GM21576 (cell line): Measurements from ENCODE around the gene INPP5D.

Experiments
- ATAC-seq: cut with Tn5 transposase; IDR thresholded peaks from one replicate; pipeline ENCODE4 v1.9.1; 2021; ENCODE audit warnings: mild to moderate bottlenecking, moderate library complexity; ENCODE audit not compliant: unreplicated experiment

INPP5D gene

GRCh38 chr2:233203060-233203459 lies 142.9 kb downstream of the INPP5D start:
- ATAC-seq = no peak

DNA sequence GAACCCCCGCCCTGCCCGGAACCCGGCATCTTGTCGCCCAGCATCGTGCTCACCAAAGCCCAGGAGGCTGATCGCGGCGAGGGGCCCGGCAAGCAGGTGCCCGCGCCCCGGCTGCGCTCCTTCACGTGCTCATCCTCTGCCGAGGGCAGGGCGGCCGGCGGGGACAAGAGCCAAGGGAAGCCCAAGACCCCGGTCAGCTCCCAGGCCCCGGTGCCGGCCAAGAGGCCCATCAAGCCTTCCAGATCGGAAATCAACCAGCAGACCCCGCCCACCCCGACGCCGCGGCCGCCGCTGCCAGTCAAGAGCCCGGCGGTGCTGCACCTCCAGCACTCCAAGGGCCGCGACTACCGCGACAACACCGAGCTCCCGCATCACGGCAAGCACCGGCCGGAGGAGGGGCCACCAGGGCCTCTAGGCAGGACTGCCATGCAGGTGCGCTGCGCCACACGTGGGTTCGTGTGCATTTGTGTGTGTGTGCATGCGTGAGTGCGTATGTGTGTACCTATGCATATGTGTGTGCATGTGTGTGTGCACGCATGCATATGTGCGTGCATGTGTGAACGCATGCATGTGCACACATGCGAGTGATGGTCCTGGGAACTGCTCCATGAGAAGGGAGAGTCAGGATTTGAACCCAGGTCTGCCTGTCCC lies 144.3 kb downstream of the INPP5D start:
- no peak for ATAC-seq

- ATAC-seq = no peak
Measured at GRCh38 chr2:233208382-233209116, 148.4 kb downstream of the INPP5D start.

- no peak for ATAC-seq
Measured at GRCh38 chr2:233209117-233209532, 149.0 kb downstream of the INPP5D start.

DNA sequence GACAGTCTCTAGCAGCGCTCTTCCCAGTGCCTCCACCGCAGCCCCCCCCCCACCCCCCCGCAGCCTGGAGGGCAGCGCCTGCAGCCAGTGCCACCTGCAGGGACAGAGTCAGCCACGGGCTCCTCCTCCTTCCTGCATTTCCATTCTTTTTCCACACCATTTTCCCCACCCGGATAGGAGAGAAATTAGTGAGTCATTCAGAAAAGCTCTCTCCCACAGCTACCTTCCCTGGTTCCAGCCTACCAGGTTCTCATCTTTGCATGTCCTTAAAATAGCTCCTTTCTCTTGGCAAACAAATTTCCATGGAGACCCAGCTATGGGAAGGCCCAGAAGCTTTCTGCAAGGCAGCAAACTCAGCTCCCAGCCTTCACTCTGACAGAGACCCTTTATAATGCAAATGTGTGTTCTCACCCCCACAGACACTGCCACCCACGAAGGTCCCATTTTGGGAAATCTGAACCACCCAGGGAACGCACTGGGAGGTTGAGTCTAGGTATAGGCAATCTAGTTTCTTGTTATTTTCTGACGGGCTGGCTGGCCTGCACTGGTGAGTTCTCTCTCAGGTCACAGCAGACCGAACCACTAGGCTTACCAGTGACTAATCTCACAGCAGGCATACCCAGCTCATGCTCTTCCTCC lies 149.5 kb downstream of the INPP5D start:
- ATAC-seq = no peak

DNA sequence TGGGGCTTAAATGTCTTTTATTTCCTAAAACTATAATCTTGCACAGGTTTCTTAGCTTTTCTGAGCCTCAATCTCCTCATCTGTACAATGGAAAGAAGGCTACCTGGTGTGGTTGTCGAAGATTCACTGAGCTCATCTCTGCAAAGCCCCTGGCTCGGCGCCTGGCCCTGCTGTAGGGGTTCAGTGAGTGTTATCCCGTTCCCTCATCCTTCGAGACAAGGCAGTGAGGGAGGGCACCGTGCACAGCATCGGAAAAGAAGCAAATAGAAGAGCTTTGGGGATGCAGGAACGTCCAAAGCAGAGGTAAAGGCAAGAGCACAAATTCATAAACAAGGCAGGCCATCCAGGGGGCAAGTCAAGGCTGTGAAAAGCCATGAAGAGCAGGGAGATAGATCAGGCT lies 150.1 kb downstream of the INPP5D start:
- ATAC-seq = no peak

DNA sequence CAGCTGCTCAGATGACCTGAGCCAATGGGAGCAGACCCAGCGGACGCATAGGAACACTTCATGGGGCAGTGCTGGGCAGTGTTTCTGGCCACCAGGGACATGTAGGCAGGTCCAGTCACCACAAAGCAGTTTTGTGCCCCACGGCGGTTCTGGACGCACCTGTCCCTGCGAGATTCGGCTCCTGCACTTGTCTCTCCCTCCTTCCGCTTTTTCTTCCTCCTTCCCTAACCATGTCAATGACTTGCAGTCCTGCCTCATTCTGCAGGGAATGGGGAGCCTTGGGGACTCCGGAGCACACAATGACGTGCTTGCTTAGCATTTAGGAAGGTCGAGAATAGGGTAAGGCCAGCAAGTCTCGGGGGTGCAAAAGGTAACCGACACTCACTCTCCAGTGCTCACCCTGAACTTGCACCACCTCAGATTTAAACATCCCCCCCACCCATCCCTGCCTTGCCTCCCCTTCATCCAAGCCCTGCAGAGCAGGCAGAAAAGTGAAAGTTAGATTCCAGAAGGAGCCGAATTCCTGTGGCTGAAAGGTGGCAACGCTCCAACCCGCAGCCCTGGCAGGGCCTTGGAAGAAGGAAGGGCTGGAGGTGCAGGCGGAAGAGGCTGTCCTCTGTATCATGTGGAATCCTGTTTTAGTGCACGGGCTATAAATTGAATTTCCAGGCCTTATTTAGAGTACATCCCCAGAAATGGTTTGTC lies 150.9 kb downstream of the INPP5D start:
- no peak for ATAC-seq

- ATAC-seq = no peak
Measured at GRCh38 chr2:233211548-233211895, 151.4 kb downstream of the INPP5D start.

DNA sequence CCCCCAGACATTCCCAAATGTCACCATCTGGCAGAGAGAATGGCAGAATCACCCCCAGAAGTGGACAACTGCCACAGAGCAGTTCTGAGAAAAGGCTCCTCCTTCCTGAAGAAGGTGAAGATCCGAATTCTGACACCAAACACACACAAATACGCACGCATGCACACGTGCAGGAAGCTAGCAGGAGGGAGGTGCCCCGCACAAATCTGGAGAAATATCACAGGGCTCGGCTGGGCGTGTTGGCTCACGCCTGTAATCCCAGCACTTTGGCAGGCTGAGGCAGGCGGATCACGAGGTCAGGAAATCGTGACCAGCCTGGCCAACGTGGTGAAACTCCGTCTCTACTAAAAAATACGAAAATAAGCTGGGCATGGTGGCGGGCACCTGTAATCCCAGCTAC lies 152.9 kb downstream of the INPP5D start:
- ATAC-seq = no peak

DNA sequence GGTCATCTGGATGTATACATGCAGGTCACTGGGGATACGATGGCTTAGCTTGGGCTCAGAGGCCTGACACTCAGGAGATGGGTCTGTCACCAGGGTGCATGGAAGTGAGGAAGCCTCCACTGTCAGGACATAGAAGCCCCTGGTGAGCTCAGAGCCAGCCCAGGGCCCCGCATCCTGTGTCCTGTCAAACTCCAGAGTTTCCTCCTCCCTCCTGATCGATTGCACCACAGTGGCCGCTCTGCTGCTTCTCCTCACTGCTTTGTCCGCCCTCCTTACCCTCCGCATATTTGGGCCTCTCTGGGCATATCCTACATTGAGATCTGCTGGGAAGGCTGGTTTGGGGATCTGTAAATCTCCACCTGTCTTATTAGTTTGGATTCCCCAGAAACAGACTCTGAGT lies 153.8 kb downstream of the INPP5D start:
- ATAC-seq = no peak

DNA sequence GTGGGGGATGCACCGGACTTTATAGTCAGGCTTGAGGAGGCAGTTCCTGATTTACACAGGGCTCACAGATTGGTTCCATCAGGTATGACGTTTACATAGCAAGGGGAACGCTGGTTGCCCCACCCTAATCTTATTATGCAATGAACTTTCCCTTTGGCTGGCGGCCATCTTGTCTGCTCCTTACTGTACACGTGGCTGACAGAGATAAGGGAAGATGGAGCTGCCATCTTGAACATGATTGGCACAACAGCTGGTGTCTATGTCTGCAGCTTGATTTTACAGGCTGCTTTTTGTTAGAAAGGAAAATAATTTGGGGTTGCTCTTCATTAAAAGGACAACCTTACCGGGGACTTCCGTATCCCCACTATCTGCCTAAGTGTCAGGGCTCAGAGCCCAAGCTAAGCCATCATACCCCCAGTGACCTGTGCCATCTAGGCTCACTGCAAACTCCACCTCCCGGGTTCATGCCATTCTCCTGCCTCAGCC lies 157.8 kb downstream of the INPP5D start:
- no peak for ATAC-seq

DNA sequence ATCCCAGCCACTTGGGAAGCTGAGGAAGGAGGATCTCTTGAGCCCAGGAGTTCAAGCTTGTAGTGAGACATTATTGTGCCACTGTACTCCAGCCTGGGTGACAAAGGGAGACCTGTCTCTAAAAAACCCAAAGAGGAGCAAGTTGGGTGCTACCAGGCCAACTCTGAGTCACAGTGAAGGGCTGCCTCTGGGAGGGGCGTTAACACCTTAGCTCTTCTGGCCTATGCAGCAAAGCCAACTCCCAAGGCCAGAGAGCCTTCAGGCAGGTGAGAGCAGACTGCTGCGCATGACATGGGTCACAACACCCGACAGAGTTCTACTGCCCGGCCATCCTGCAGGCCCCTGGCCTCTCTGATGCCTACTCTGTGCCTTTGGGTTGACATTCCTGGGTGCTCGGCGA lies 158.7 kb downstream of the INPP5D start:
- ATAC-seq = no peak

DNA sequence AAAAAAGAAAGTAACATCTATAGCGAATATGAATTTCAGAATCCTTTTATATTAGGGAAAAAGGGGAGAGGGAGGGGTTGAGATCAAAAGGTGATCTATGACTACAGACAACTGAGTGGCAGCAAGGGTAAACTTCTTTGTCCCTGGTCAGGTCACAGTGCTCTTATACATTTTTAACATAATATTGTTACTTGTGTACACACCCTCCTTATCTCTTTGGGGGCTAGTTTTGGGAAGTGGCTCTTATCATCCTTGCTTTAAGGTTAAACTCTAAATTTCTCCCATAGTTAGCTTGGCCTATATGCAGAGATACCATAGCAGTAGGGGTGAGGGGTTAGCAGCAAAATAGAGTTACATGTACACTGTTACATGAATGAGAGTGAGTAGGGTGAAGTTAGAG lies 159.7 kb downstream of the INPP5D start:
- no peak for ATAC-seq

DNA sequence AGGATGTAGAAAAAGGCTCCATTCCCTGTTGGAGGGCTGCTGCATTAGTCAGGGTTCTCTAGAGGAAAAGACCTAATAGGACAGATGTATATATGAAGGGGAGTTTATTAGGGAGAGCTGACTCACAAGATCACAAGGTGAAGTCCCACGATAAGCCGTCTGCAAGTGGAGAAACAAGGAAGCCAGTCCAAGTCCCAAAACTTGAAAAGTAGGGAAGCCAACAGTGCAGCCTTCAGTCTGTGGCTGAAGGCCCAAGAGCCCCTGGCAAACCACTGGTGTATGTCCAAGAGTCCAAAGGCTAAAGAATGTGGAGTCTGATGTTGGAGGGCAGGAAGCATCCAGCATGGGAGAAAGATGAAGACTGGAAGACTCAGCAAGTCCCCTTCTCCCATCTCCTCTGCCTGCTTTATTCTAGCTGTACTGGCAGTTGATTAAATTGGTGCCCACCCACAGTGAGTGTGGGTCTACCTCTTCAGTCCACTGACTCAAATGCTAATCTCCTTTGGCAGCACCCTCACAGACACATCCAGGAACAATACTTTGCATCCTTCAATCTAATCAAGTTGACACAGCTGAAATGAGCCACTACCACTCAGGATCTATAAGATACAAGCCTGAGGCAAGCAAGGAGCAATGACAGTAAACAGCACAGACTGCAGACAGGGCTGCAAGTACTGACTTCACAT lies 161.4 kb downstream of the INPP5D start:
- no peak for ATAC-seq

DNA sequence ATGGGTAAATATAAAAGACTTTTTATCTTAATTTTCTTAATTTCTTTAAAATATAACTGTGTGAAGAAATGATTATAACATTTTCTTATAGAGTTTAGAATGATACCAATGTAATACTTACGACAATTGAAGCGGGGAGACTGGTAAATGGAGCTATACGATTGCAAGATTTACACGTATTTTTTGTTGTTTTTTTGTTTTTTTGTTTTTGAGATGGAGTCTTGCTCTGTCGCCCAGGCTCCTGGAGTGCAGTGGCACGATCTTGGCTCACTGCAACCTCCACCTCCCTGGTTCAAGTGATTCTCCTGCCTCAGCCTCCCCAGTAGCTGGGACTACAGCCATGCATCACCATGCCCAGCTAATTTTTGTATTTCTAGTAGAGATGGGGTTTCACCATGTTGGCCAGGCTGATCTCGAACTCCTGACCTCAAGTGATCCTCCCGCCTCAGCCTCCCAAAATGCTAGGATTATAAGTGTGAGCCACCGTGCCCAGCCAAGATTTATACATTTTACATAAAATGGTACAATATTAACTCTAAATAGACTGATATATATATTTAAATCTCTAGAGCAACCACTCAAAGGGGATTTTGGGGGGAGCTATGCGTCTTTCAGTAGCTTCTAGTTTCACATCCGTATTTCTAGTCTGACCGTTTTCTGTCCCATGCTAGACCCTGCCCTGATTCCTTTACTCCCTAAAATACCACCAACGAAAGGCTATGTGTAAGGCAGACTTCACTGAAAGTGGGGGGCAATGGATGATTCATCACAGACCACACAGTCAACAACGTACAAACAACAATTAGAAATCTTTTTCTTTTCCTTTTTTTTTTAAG lies 163.1 kb downstream of the INPP5D start:
- peak; percentile 81 for ATAC-seq

- no peak for ATAC-seq
Measured at GRCh38 chr2:233225230-233226068, 165.3 kb downstream of the INPP5D start.

GRCh38 chr2:233226511-233227031 lies 166.4 kb downstream of the INPP5D start:
- no peak for ATAC-seq

DNA sequence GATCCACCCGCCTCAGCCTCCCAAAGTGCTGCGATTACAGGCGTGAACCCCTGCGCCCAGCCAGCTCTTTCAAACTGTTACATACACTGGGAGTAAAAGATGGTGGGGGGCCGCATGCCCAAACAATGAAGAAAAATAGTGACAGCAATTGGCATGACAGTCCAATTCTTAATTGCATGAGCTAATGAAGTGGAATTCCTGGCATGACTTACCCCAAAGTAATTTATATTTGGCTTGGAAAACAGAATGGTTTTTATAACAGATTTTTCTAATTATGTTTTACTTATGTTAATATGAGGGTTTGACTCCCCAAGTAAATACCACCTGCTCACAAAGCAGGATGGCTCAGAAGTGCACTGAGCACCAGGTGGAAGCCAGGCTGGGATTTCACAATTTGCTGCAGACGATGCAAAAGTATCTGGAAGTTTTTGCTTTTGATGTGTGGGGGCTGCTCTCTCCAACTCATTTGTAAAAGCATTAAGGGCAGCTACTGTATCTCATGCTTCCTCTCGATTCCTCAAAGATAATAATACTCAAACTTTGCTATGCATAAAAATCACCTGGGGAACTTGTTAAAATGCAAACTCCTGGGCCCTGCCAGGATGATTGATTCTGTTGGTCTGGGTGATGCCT lies 167.3 kb downstream of the INPP5D start:
- no peak for ATAC-seq
